ENCODE measurements around the gene CWC15.

Gene CWC15

GRCh38 chr11:94988748-94989147, 15.4 kb upstream of the CWC15 start:
- Histone ChIP-seq H3K9ac (ENCODE audit: low read length) (no peak overlapping the region), H3F3A (ENCODE audit: insufficient read depth) (no peaks in the 10 kb centered on the region), H3K27ac (ENCODE audit: low read depth, low read length) (no peak overlapping the region), H3K36me3 (ENCODE audit: low read length) (no peaks in the 10 kb centered on the region), H3K4me2 (ENCODE audit: low read depth, low read length, poor library complexity, severe bottlenecking) (no peak overlapping the region), H3K79me2 (ENCODE audit: insufficient read depth, low read length) (no peaks in the 10 kb centered on the region), H2AFZ (ENCODE audit: low read depth, low read length, severe bottlenecking) (no peak overlapping the region), H3K9me3 (ENCODE audit: insufficient read depth, low read length) (no peaks in the 10 kb centered on the region), H3K27me3 (ENCODE audit: low read length) (no peaks in the 10 kb centered on the region), H3K4me3 (ENCODE audit: insufficient read depth, low read length, poor library complexity, severe bottlenecking) (no peak overlapping the region), H4K20me1 (ENCODE audit: low read depth, low read length) (no peaks in the 10 kb centered on the region), H3K9me2 (replicated peaks; ENCODE audit: insufficient read depth, low read length) (no peaks in the 10 kb centered on the region)
- TF ChIP-seq CTCF (IDR thresholded peaks at IDR 0.05; ENCODE audit: insufficient read depth, low read length, poor library complexity, severe bottlenecking), result no peak
- TF ChIP-seq EZH2phosphoT487 (conservative IDR thresholded peaks at IDR 0.05; ENCODE audit: low read length), result no peak

GRCh38 chr11:94987378-94987777, 14.0 kb upstream of the CWC15 start:
- no peaks in the 10 kb centered on the region for H3K27me3 ChIP-seq (ENCODE audit: low read length)
- H4K20me1 ChIP-seq (ENCODE audit: low read depth, low read length), result no peaks in the 10 kb centered on the region
- no peak overlapping the region for H3K27ac ChIP-seq (ENCODE audit: low read depth, low read length)
- no peak overlapping the region for H3K4me2 ChIP-seq (ENCODE audit: low read depth, low read length, poor library complexity, severe bottlenecking)
- H3K9ac ChIP-seq (ENCODE audit: low read length), result no peak overlapping the region
- H3K36me3 ChIP-seq (ENCODE audit: low read length), result no peaks in the 10 kb centered on the region
- H3K9me2 ChIP-seq (replicated peaks; ENCODE audit: insufficient read depth, low read length), result no peaks in the 10 kb centered on the region
- TF ChIP-seq EZH2phosphoT487 (conservative IDR thresholded peaks at IDR 0.05; ENCODE audit: low read length), result no peak
- TF ChIP-seq CTCF (IDR thresholded peaks at IDR 0.05; ENCODE audit: insufficient read depth, low read length, poor library complexity, severe bottlenecking), result no peak
- no peaks in the 10 kb centered on the region for H3K79me2 ChIP-seq (ENCODE audit: insufficient read depth, low read length)
- H3F3A ChIP-seq (ENCODE audit: insufficient read depth), result no peaks in the 10 kb centered on the region
- no peak overlapping the region for H3K4me3 ChIP-seq (ENCODE audit: insufficient read depth, low read length, poor library complexity, severe bottlenecking)
- no peaks in the 10 kb centered on the region for H3K9me3 ChIP-seq (ENCODE audit: insufficient read depth, low read length)
- no peak overlapping the region for H2AFZ ChIP-seq (ENCODE audit: low read depth, low read length, severe bottlenecking)

DNA sequence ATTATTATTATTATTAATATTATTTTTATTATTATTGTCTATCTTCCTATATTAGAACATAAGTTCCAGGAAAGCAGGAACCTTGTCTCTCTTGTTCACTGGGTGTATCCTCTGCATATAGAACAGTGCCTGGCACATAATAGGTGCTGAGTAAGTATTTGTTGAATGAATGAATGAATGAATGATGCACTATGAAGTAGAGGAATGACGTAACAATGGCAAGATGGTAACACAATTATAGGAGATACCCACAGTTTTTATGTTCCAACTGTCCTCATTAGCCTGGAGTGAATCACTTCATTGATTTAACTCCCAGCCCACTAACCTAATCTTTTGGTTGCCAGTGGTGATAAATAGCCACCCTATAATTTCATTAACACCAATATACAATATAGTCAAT, 2.2 kb upstream of the CWC15 start:
- H3K9me3 ChIP-seq (ENCODE audit: insufficient read depth, low read length), result no peaks in the 10 kb centered on the region
- H3K27me3 ChIP-seq (ENCODE audit: low read length), result no peaks in the 10 kb centered on the region
- H3K27ac ChIP-seq (ENCODE audit: low read depth, low read length), result no peak overlapping the region
- no peak overlapping the region for H3K9ac ChIP-seq (ENCODE audit: low read length)
- no peak overlapping the region for H3K4me3 ChIP-seq (ENCODE audit: insufficient read depth, low read length, poor library complexity, severe bottlenecking)
- H4K20me1 ChIP-seq (ENCODE audit: low read depth, low read length), result no peaks in the 10 kb centered on the region
- H3K36me3 ChIP-seq (ENCODE audit: low read length), result peaks cover 15% of the 10 kb centered on the region
- H2AFZ ChIP-seq (ENCODE audit: low read depth, low read length, severe bottlenecking), result no peak overlapping the region
- TF ChIP-seq EZH2phosphoT487 (conservative IDR thresholded peaks at IDR 0.05; ENCODE audit: low read length) (no peak), CTCF (IDR thresholded peaks at IDR 0.05; ENCODE audit: insufficient read depth, low read length, poor library complexity, severe bottlenecking) (no peak)
- H3F3A ChIP-seq (ENCODE audit: insufficient read depth), result no peaks in the 10 kb centered on the region
- no peaks in the 10 kb centered on the region for H3K9me2 ChIP-seq (replicated peaks; ENCODE audit: insufficient read depth, low read length)
- no peak overlapping the region for H3K4me2 ChIP-seq (ENCODE audit: low read depth, low read length, poor library complexity, severe bottlenecking)
- peaks cover 22% of the 10 kb centered on the region for H3K79me2 ChIP-seq (ENCODE audit: insufficient read depth, low read length)
